H9 (cell line): ENCODE results near the gene NXNL2. TPM values are rescaled to one million over a fixed set of nuclear protein-coding genes. Genes with fewer than 3 reads are reported as not detected.

Experiments
- DNase-seq: peaks from one replicate; pipeline ENCODE4 v3.0.0-alpha.2; 2017
- H2AFZ ChIP-seq: one replicate; pipeline ENCODE4 v1.6.1; 2013; ENCODE audit warnings: mild to moderate bottlenecking, low read length, control low read depth, moderate library complexity
- H2AK5ac ChIP-seq: 2 replicates; pipeline ENCODE4 v1.6.1; 2013; ENCODE audit warnings: low read length, control low read depth, mixed read lengths; ENCODE audit not compliant: insufficient read length
- H2BK120ac ChIP-seq: one replicate; pipeline ENCODE4 v1.6.1; 2013; ENCODE audit warnings: low read depth, mild to moderate bottlenecking, low read length, control low read depth, inconsistent platforms; ENCODE audit not compliant: poor library complexity, severe bottlenecking
- H2BK12ac ChIP-seq: 2 replicates; pipeline ENCODE4 v1.6.1; 2013; ENCODE audit warnings: low read length, control low read depth, mixed read lengths, low read depth; ENCODE audit not compliant: insufficient read length
- H2BK15ac ChIP-seq: 2 replicates; pipeline ENCODE4 v1.6.1; 2013; ENCODE audit warnings: low read depth, low read length, control low read depth
- H2BK20ac ChIP-seq: one replicate; pipeline ENCODE4 v1.6.1; 2013; ENCODE audit warnings: low read depth, mild to moderate bottlenecking, low read length, control low read depth, inconsistent platforms; ENCODE audit not compliant: poor library complexity, severe bottlenecking
- H2BK5ac ChIP-seq: 2 replicates; pipeline ENCODE4 v1.6.1; 2013; ENCODE audit warnings: low read length, control low read depth, mixed read lengths; ENCODE audit not compliant: insufficient read length
- H3K14ac ChIP-seq: 2 replicates; pipeline ENCODE4 v1.6.1; 2013; ENCODE audit warnings: low read length, control low read depth; ENCODE audit not compliant: insufficient read depth
- H3K18ac ChIP-seq: 2 replicates; pipeline ENCODE4 v1.6.1; 2013; ENCODE audit warnings: low read depth, mild to moderate bottlenecking, mixed read lengths, low read length, control low read depth; ENCODE audit not compliant: insufficient read length
- H3K23ac ChIP-seq: 2 replicates; pipeline ENCODE4 v1.6.1; 2013; ENCODE audit warnings: low read length, control low read depth, mixed read lengths, low read depth; ENCODE audit not compliant: insufficient read length
- H3K23me2 ChIP-seq: 2 replicates; pipeline ENCODE4 v1.6.1; 2013; ENCODE audit warnings: low read depth, mild to moderate bottlenecking, mixed read lengths, low read length, control low read depth; ENCODE audit not compliant: insufficient read length, poor library complexity, severe bottlenecking
- H3K27ac ChIP-seq: 2 replicates; pipeline ENCODE4 v1.5.1; 2013; ENCODE audit warnings: low read length, control low read depth, mixed read lengths, low read depth; ENCODE audit not compliant: insufficient read length
- H3K27me3 ChIP-seq: 2 replicates; pipeline ENCODE4 v1.6.1; 2013; ENCODE audit warnings: low read length, control low read depth, inconsistent platforms; ENCODE audit not compliant: insufficient read depth
- H3K4ac ChIP-seq: 2 replicates; pipeline ENCODE4 v1.6.1; 2013; ENCODE audit warnings: low read depth, mild to moderate bottlenecking, control low read depth, inconsistent platforms, low read length, moderate library complexity
- H3K4me1 ChIP-seq: 2 replicates; pipeline ENCODE4 v1.6.1; 2013; ENCODE audit warnings: low read length, control low read depth, inconsistent platforms; ENCODE audit not compliant: insufficient read depth
- H3K4me2 ChIP-seq: 2 replicates; pipeline ENCODE4 v1.6.1; 2013; ENCODE audit warnings: low read length, control low read depth, mixed read lengths; ENCODE audit not compliant: insufficient read length, insufficient read depth
- H3K56ac ChIP-seq: 2 replicates; pipeline ENCODE4 v1.6.1; 2013; ENCODE audit warnings: low read depth, mild to moderate bottlenecking, mixed read lengths, low read length, control low read depth; ENCODE audit not compliant: insufficient read length
- H3K79me1 ChIP-seq: 2 replicates; pipeline ENCODE4 v1.6.1; 2013; ENCODE audit warnings: low read depth, mild to moderate bottlenecking, moderate library complexity, low read length, control low read depth, inconsistent platforms; ENCODE audit not compliant: insufficient read depth, poor library complexity, severe bottlenecking
- H3K79me2 ChIP-seq: 2 replicates; pipeline ENCODE4 v1.6.1; 2013; ENCODE audit warnings: low read length, control low read depth, inconsistent platforms; ENCODE audit not compliant: insufficient read depth
- H3K9ac ChIP-seq: 2 replicates; pipeline ENCODE4 v1.6.1; 2013; ENCODE audit warnings: low read length, control low read depth, mixed read lengths; ENCODE audit not compliant: insufficient read length; ENCODE audit errors: extremely low read depth
- H3K9me3 ChIP-seq: one replicate; pipeline ENCODE4 v1.6.1; 2013; ENCODE audit warnings: low read depth, low read length, inconsistent platforms; ENCODE audit not compliant: control insufficient read depth
- H3T11ph ChIP-seq: one replicate; pipeline ENCODE4 v1.6.1; 2013; ENCODE audit warnings: mild to moderate bottlenecking, low read length, control low read depth, inconsistent platforms
- H4K20me1 ChIP-seq: one replicate; pipeline ENCODE4 v1.6.1; 2013; ENCODE audit not compliant: control insufficient read depth, insufficient read length, insufficient read depth
- H4K5ac ChIP-seq: 2 replicates; pipeline ENCODE4 v1.6.1; 2013; ENCODE audit warnings: low read depth, mild to moderate bottlenecking, mixed read lengths, low read length, control low read depth; ENCODE audit not compliant: insufficient read length
- H4K8ac ChIP-seq: replicated peaks from 2 replicates; pipeline ENCODE4 v1.6.1; 2013; ENCODE audit warnings: low read length, control low read depth, mixed read lengths, low read depth; ENCODE audit not compliant: insufficient read length
- H4K91ac ChIP-seq: 2 replicates; pipeline ENCODE4 v1.6.1; 2013; ENCODE audit warnings: low read depth, mild to moderate bottlenecking, moderate library complexity, mixed read lengths, low read length, control low read depth; ENCODE audit not compliant: insufficient read length
- H3K27ac Mint-ChIP-seq, 3 experiments: 2 replicates in 2 of 3; 3 replicates in 1 of 3; pipeline ENCODE4 v1.8.0; 2020 to 2021; ENCODE audit warnings: mixed read lengths in 3 of 3, mild to moderate bottlenecking in 1 of 3, moderate library complexity in 1 of 3
- H3K27me3 Mint-ChIP-seq: 2 replicates; pipeline ENCODE4 v1.8.0; 2021; ENCODE audit warnings: low read depth, mild to moderate bottlenecking, moderate library complexity, mixed read lengths
- H3K36me3 Mint-ChIP-seq, 3 experiments: 2 replicates in 2 of 3; 3 replicates in 1 of 3; pipeline ENCODE4 v1.8.0; 2020 to 2021; ENCODE audit warnings: low read depth in 3 of 3, mixed read lengths in 3 of 3; ENCODE audit not compliant: insufficient read depth in 1 of 3
- H3K4me1 Mint-ChIP-seq, 2 experiments: 2 replicates each; pipeline ENCODE4 v1.8.0; 2020; ENCODE audit warnings: mixed read lengths in 2 of 2
- H3K4me3 Mint-ChIP-seq, 2 experiments: 2 replicates in 1 of 2; 3 replicates in 1 of 2; pipeline ENCODE4 v1.8.0; 2020 to 2021; ENCODE audit warnings: mild to moderate bottlenecking in 2 of 2, mixed read lengths in 2 of 2, moderate library complexity in 1 of 2
- H3K9me3 Mint-ChIP-seq, 2 experiments: 2 replicates in 1 of 2; 3 replicates in 1 of 2; pipeline ENCODE4 v1.8.0; 2020; ENCODE audit warnings: mild to moderate bottlenecking in 2 of 2, mixed read lengths in 2 of 2, moderate library complexity in 1 of 2
- WGBS: extraction: QIAGEN DNeasy Blood & Tissue Kit; methylation state at CpG from one replicate; pipeline ENCODE4 v1.1.7; 2013; ENCODE audit warnings: missing lambda C conversion rate, low lambda C conversion rate, mixed read lengths; ENCODE audit not compliant: insufficient read length; ENCODE audit errors: extremely low coverage; 5-methylcytosine and 5-hydroxymethylcytosine counted together
- total RNA-seq: library from RNA; stranded (reverse); gene quantifications from 2 replicates; pipeline ENCODE4 v1.2.1, GENCODE V29; 2021
- TF ChIP-seq, protein P1 (sequence below): fragments of 200-600 bp; sonication (generic); conservative IDR thresholded peaks from 3 replicates; pipeline ENCODE4 v1.8.0; 2021; ENCODE audit warnings: antibody characterized with exemption, mild to moderate bottlenecking

The NXNL2 gene
- total RNA-seq, 1 experiment from 2014 or later = 0.57 TPM

DNA sequence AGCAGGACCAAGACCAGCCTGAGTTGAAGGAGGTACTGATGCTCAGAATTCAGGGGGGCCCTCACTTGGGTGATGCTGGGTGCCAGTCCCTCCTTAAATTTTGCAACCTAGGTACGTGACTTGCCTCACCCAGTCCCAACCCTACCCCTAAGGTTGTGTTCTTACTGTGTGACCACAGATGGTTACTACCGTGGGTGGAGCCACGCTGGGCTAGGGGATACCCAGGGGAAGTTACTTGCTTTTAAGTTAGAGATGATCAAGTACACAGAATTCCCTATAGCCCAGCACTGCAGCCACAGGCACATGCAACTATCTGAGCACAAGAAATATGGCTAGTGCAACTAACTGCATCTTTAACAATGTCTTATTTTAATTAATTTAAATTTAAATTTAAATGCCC lies 32.9 kb downstream of the NXNL2 start:
- Histone ChIP-seq H2AK5ac (no peak overlapping the region), H3K27ac (no peak overlapping the region), H2BK120ac (no peak overlapping the region), H3K79me1 (no peaks in the 10 kb centered on the region), H2BK15ac (no peak overlapping the region), H4K91ac (no peak overlapping the region), H3K4me1 (no peaks in the 10 kb centered on the region), H3K23ac (no peak overlapping the region), H4K20me1 (no peaks in the 10 kb centered on the region), H3T11ph (no peak overlapping the region), H3K9me3 (no peaks in the 10 kb centered on the region), H2BK20ac (no peak overlapping the region), H3K14ac (no peak overlapping the region; the same call in 1 of the 2 replicates), H3K27me3 (no peaks in the 10 kb centered on the region), H2AFZ (no peak overlapping the region), H3K56ac (no peak overlapping the region), H3K18ac (no peak overlapping the region), H4K5ac (no peak overlapping the region), H2BK5ac (no peak overlapping the region), H3K4ac (no peak overlapping the region), H3K4me2 (no peak overlapping the region), H3K79me2 (no peaks in the 10 kb centered on the region), H2BK12ac (no peak overlapping the region), H4K8ac (no peak overlapping the region), H3K9ac (no peak overlapping the region), H3K23me2 (no peaks in the 10 kb centered on the region)
- TF ChIP-seq, protein P1, sequence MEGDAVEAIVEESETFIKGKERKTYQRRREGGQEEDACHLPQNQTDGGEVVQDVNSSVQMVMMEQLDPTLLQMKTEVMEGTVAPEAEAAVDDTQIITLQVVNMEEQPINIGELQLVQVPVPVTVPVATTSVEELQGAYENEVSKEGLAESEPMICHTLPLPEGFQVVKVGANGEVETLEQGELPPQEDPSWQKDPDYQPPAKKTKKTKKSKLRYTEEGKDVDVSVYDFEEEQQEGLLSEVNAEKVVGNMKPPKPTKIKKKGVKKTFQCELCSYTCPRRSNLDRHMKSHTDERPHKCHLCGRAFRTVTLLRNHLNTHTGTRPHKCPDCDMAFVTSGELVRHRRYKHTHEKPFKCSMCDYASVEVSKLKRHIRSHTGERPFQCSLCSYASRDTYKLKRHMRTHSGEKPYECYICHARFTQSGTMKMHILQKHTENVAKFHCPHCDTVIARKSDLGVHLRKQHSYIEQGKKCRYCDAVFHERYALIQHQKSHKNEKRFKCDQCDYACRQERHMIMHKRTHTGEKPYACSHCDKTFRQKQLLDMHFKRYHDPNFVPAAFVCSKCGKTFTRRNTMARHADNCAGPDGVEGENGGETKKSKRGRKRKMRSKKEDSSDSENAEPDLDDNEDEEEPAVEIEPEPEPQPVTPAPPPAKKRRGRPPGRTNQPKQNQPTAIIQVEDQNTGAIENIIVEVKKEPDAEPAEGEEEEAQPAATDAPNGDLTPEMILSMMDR = no peak
- Mint-ChIP-seq H3K27ac (no peak overlapping the region), H3K27me3 (peaks cover 7% of the 10 kb centered on the region), H3K36me3 (no peaks in the 10 kb centered on the region), H3K9me3 (no peaks in the 10 kb centered on the region), H3K4me3 (no peak overlapping the region), H3K4me1 (no peaks in the 10 kb centered on the region)
- no peak for DNase-seq
- no CpG with 5 or more reads among the region's 3 CpGs for WGBS
